ENCODE results near the gene WSCD2.

WSCD2 gene

DNA sequence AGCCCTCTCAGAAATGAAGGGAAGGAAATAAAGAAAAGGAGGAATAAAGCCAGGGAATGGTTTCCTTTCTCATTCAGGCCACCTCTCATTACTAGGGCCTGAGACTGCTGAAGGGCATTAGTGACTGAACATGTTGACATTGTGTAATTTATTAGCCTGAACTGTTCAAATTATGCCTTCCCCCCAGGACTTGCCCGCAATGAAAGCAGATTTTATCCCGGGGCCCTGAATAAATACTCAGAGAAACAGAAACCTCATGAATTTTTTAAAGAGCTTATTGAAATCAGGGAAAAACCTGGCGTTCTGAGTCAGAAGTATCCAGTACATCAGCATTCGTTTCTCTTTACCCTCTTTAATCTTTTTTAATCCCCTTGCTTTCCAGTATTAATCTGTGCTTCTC, 35.9 kb upstream of the WSCD2 start:
- no peak for TF ChIP-seq EZH2 (IDR thresholded peaks at IDR 0.05)
- TF ChIP-seq FOXP2 (optimal IDR thresholded peaks at IDR 0.05; ENCODE audit: control extremely low read depth, extremely low read length, insufficient read depth), result no peak
- TF ChIP-seq POLR2AphosphoS5 (IDR thresholded peaks at IDR 0.05; ENCODE audit: borderline replicate concordance, low read depth, low read length), result no peak
- no peaks in the 10 kb centered on the region for H3K9me3 ChIP-seq (ENCODE audit: low read depth, low read length)
- no peaks in the 10 kb centered on the region for H3K36me3 ChIP-seq (ENCODE audit: insufficient read depth, low read length)
- no peak overlapping the region for H3K4me3 ChIP-seq
- H3K27ac ChIP-seq, result no peak overlapping the region
- DNase-seq (ENCODE audit: low read depth, low spot score), result no peak
- no peak overlapping the region for H3K9ac ChIP-seq (ENCODE audit: insufficient read length)

DNA sequence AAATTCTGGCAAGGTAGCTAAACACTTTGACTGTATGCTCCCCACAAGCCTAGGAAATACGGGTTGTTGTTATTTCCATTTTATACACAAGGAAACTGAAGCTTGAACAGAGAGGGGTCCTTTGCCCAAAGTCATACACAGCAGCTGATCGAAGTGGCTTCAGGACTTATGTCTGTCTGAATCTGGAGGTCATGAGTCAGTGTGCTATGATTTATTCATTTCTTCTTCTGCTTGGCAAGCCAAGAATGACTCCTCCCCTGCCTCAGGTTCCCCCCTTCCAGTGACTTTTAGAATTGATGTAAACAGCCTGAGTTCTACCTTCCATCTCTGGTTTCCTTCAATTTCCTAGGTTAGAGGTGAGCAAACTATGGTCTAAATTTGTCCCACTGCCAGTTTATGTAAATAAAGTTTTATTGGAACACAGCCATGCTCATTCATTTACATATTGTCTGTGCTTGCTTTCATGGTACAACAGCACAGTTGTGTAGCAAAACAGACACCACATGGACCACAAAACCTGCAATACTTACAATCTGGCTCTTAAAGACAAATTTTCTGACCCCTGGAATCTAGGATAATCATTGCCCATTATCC, 34.9 kb upstream of the WSCD2 start:
- no peaks in the 10 kb centered on the region for H3K36me3 ChIP-seq (ENCODE audit: insufficient read depth, low read length)
- TF ChIP-seq EZH2 (IDR thresholded peaks at IDR 0.05), result no peak
- no peak for TF ChIP-seq POLR2AphosphoS5 (IDR thresholded peaks at IDR 0.05; ENCODE audit: borderline replicate concordance, low read depth, low read length)
- no peak for TF ChIP-seq FOXP2 (optimal IDR thresholded peaks at IDR 0.05; ENCODE audit: control extremely low read depth, extremely low read length, insufficient read depth)
- H3K9ac ChIP-seq (ENCODE audit: insufficient read length), result no peak overlapping the region
- H3K9me3 ChIP-seq (ENCODE audit: low read depth, low read length), result no peaks in the 10 kb centered on the region
- no peak overlapping the region for H3K4me3 ChIP-seq
- H3K27ac ChIP-seq, result no peak overlapping the region
- no peak for DNase-seq (ENCODE audit: low read depth, low spot score)

DNA sequence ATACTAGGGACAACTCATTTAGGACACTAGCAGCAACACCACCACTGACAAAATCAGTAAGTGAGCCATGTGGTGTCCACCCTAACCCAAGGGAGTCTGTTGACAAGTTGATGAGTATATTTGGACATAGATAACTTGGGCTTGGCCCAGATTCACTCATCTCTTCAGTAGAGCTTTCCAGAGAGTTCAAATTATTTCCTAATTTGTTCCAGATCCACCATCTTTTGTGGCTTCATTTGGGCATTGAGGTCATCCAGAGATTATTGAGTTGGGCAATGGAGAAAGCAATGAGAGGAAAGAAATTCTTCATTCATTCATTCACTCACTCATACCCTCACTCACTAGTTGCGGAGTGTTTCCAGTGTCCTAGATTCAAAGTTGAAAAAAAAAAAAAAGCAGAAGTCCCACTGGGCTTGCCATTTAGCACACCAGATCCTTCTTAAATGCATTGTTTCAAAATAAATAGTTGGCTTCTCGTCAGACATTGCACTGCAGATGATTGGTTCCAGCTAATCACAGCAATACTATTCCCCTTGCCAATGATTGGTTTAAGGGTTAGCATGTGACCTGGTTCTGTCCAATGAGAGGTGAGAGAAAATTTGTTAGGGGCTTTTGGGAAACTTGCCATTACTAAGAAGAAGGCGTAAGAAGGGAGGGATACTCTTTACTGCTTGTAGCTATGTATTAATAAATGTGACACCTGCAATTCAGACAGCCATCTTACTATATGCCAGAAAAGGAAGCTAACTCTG, 31.8 kb upstream of the WSCD2 start:
- Histone ChIP-seq H3K9ac (ENCODE audit: insufficient read length) (no peak overlapping the region), H3K36me3 (ENCODE audit: insufficient read depth, low read length) (no peaks in the 10 kb centered on the region)
- TF ChIP-seq POLR2AphosphoS5 (IDR thresholded peaks at IDR 0.05; ENCODE audit: borderline replicate concordance, low read depth, low read length), result no peak
- no peak for TF ChIP-seq FOXP2 (optimal IDR thresholded peaks at IDR 0.05; ENCODE audit: control extremely low read depth, extremely low read length, insufficient read depth)
- no peak for TF ChIP-seq EZH2 (IDR thresholded peaks at IDR 0.05)

GRCh38 chr12:108098374-108098773, 30.7 kb upstream of the WSCD2 start:
- no peak overlapping the region for H3K4me3 ChIP-seq
- no peaks in the 10 kb centered on the region for H3K36me3 ChIP-seq (ENCODE audit: insufficient read depth, low read length)
- H3K9ac ChIP-seq (ENCODE audit: insufficient read length), result no peak overlapping the region
- no peaks in the 10 kb centered on the region for H3K9me3 ChIP-seq (ENCODE audit: low read depth, low read length)
- no peak for DNase-seq (ENCODE audit: low read depth, low spot score)
- TF ChIP-seq FOXP2 (optimal IDR thresholded peaks at IDR 0.05; ENCODE audit: control extremely low read depth, extremely low read length, insufficient read depth), result no peak
- no peak for TF ChIP-seq POLR2AphosphoS5 (IDR thresholded peaks at IDR 0.05; ENCODE audit: borderline replicate concordance, low read depth, low read length)
- no peak for TF ChIP-seq EZH2 (IDR thresholded peaks at IDR 0.05)
- H3K27ac ChIP-seq, result no peak overlapping the region

More for the DNA sequence above, 31.8 kb upstream of the WSCD2 start:
- H3K27ac ChIP-seq, result no peak overlapping the region
- no peak overlapping the region for H3K4me3 ChIP-seq
- DNase-seq (ENCODE audit: low read depth, low spot score), result no peak
- no peaks in the 10 kb centered on the region for H3K9me3 ChIP-seq (ENCODE audit: low read depth, low read length)

GRCh38 chr12:108099073-108099472, 30.0 kb upstream of the WSCD2 start:
- Histone ChIP-seq H3K27ac (no peak overlapping the region), H3K9me3 (ENCODE audit: low read depth, low read length) (no peaks in the 10 kb centered on the region), H3K4me3 (no peak overlapping the region), H3K9ac (ENCODE audit: insufficient read length) (no peak overlapping the region), H3K36me3 (ENCODE audit: insufficient read depth, low read length) (no peaks in the 10 kb centered on the region)
- TF ChIP-seq POLR2AphosphoS5 (IDR thresholded peaks at IDR 0.05; ENCODE audit: borderline replicate concordance, low read depth, low read length) (no peak), EZH2 (IDR thresholded peaks at IDR 0.05) (no peak), FOXP2 (optimal IDR thresholded peaks at IDR 0.05; ENCODE audit: control extremely low read depth, extremely low read length, insufficient read depth) (no peak)
- no peak for DNase-seq (ENCODE audit: low read depth, low spot score)

GRCh38 chr12:108099778-108100489, 29.2 kb upstream of the WSCD2 start:
- Histone ChIP-seq H3K9me3 (ENCODE audit: low read depth, low read length) (no peaks in the 10 kb centered on the region), H3K36me3 (ENCODE audit: insufficient read depth, low read length) (no peaks in the 10 kb centered on the region), H3K27ac (no peak overlapping the region), H3K4me3 (no peak overlapping the region), H3K9ac (ENCODE audit: insufficient read length) (no peak overlapping the region)
- no peak for TF ChIP-seq POLR2AphosphoS5 (IDR thresholded peaks at IDR 0.05; ENCODE audit: borderline replicate concordance, low read depth, low read length)
- TF ChIP-seq EZH2 (IDR thresholded peaks at IDR 0.05), result no peak
- no peak for TF ChIP-seq FOXP2 (optimal IDR thresholded peaks at IDR 0.05; ENCODE audit: control extremely low read depth, extremely low read length, insufficient read depth)
- DNase-seq (ENCODE audit: low read depth, low spot score), result no peak

DNA sequence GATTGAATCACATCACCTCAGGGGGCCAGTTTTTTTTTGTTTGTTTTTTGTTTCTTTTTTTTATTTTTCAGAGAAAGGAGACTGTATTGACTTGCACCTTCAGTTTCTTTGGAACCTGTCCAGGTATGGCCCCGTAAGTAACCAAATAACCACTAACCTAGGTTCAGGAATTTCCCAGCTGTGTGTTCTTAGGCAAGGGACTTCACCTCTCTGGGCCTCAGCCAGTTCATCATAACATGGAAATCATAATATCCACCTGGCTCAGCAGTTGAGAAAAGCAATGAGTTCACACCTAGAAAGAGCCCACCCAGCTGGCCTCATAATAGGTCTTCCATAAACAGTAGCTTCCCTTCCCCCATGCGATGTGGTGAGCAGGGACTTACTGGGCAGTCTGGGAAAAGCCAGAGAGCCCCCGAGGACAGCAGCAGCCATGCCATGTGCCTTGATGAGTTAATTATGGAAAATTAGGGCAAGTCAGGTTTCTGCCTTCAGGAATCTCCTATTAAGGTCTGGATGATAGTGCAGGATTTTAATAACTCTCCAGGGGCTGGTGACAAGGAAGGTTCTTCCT, 27.4 kb upstream of the WSCD2 start:
- no peak for DNase-seq (ENCODE audit: low read depth, low spot score)
- Histone ChIP-seq H3K9me3 (ENCODE audit: low read depth, low read length) (no peaks in the 10 kb centered on the region), H3K27ac (no peak overlapping the region), H3K4me3 (no peak overlapping the region), H3K36me3 (ENCODE audit: insufficient read depth, low read length) (no peaks in the 10 kb centered on the region), H3K9ac (ENCODE audit: insufficient read length) (no peak overlapping the region)
- TF ChIP-seq POLR2AphosphoS5 (IDR thresholded peaks at IDR 0.05; ENCODE audit: borderline replicate concordance, low read depth, low read length) (no peak), FOXP2 (optimal IDR thresholded peaks at IDR 0.05; ENCODE audit: control extremely low read depth, extremely low read length, insufficient read depth) (no peak), EZH2 (IDR thresholded peaks at IDR 0.05) (no peak)

- DNase-seq (ENCODE audit: low read depth, low spot score), result no peak
- H3K27ac ChIP-seq, result no peak overlapping the region
These were observed 26.7 kb upstream of the WSCD2 start for GRCh38 chr12:108102363-108102762.

More at GRCh38 chr12:108102363-108102762, 26.7 kb upstream of the WSCD2 start:
- Histone ChIP-seq H3K9ac (ENCODE audit: insufficient read length) (no peak overlapping the region), H3K4me3 (no peak overlapping the region), H3K9me3 (ENCODE audit: low read depth, low read length) (no peaks in the 10 kb centered on the region), H3K36me3 (ENCODE audit: insufficient read depth, low read length) (no peaks in the 10 kb centered on the region)
- TF ChIP-seq FOXP2 (optimal IDR thresholded peaks at IDR 0.05; ENCODE audit: control extremely low read depth, extremely low read length, insufficient read depth) (no peak), POLR2AphosphoS5 (IDR thresholded peaks at IDR 0.05; ENCODE audit: borderline replicate concordance, low read depth, low read length) (no peak)
